ENCODE data around the gene AGXT2. TPM values are rescaled to one million over a fixed set of nuclear protein-coding genes. Genes with fewer than 3 reads are reported as not detected.

AGXT2 gene
- total RNA-seq, 1 donor from 2014 or later: not detected

DNA sequence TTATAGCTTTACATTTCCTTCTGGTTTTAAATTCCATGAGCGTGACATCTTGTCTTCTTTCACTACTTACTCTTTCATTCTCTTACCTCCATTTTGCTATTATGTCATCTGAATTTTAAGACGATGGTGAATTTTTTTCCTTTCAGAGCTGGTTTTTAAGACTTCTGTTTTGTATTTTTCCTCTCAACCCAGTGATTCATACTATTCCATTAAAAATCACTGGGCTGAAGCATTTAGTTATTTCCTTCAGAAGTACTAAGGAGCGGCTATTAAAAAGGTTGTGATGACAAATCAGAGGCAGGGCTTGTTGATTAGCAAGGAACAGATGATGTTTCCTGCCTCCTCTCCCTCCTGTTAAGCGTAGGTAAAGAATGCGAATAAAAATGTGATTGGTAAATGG is 16.5 kb downstream of the AGXT2 start:
- no peak for TF ChIP-seq CTCF (IDR thresholded peaks at IDR 0.05; ENCODE audit: unreplicated experiment)

DNA sequence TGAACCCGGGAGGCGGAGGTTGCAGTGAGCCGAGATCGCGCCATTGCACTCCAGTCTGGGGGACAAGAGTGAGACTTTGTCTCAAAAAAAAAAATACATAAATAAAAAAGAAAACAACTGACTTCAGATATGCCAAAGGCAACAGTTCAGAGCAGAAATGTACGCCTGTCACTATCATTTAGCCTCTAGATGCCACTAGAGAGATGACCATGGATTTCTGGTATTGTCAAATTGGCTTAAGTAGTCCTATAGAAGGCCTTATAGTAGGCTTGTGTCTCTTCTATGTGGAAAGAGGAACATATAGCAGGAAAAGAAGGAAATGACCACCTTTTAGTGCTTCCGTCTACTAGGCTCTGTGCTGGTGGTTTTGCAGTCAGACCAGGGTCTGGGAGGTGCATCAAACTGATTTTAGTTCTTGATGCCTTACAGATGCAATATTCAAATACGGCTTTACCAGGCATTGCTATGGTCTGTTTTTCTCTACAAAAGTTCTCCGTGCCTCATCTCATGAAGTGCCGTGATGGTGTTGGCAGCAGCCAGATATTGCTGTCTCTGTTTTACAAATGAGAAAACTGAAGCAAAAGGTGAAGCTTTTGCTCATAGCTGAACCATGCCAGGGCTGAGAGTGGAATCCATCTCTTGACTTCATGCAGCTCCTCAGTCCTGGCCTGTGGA is 17.2 kb downstream of the AGXT2 start:
- Mint-ChIP-seq H3K27me3 (ENCODE audit: low read depth) (peaks cover 4% of the 10 kb centered on the region), H3K36me3 (no peaks in the 10 kb centered on the region), H3K4me3 (no peak overlapping the region), H3K4me1 (peaks cover 5% of the 10 kb centered on the region), H3K27ac (no peak overlapping the region), H3K9me3 (no peaks in the 10 kb centered on the region)
- DNase-seq (ENCODE audit: low spot score in 2 of 2, unreplicated experiment in 2 of 2): no peak
- TF ChIP-seq CTCF (IDR thresholded peaks at IDR 0.05; ENCODE audit: unreplicated experiment): no peak

More for the DNA sequence above, 16.5 kb downstream of the AGXT2 start:
- Mint-ChIP-seq H3K36me3 (no peaks in the 10 kb centered on the region), H3K4me1 (peaks cover 5% of the 10 kb centered on the region), H3K4me3 (no peak overlapping the region), H3K9me3 (no peaks in the 10 kb centered on the region), H3K27me3 (ENCODE audit: low read depth) (peaks cover 2% of the 10 kb centered on the region), H3K27ac (no peak overlapping the region)
- no peak for DNase-seq (ENCODE audit: low spot score in 2 of 2, unreplicated experiment in 2 of 2)

DNA sequence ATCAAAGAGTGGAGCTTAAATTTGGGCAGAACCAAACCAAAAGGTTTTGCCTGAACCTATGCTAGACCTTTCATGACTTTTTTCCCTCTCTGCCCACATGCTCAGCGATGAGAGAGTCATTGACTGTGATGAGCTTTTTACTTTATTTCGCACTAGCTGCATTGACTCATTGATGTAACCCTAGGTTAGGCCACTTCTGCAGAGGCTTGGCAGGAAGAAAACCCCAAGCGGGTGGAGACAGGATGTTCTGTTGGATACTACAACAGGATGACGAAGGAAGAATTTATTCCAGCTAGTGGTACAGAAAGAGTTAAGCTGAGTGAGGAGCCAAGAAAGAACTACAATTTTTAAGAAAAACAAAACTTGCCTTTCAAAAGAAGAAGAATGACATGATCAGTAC is 18.4 kb downstream of the AGXT2 start:
- H3K4me3 Mint-ChIP-seq: no peak overlapping the region
- no peak for DNase-seq (ENCODE audit: low spot score in 2 of 2, unreplicated experiment in 2 of 2)
- H3K27me3 Mint-ChIP-seq (ENCODE audit: low read depth): peaks cover 5% of the 10 kb centered on the region
- no peaks in the 10 kb centered on the region for H3K9me3 Mint-ChIP-seq
- H3K36me3 Mint-ChIP-seq: no peaks in the 10 kb centered on the region
- H3K4me1 Mint-ChIP-seq: peaks cover 5% of the 10 kb centered on the region
- TF ChIP-seq CTCF (IDR thresholded peaks at IDR 0.05; ENCODE audit: unreplicated experiment): no peak
- H3K27ac Mint-ChIP-seq: no peak overlapping the region

DNA sequence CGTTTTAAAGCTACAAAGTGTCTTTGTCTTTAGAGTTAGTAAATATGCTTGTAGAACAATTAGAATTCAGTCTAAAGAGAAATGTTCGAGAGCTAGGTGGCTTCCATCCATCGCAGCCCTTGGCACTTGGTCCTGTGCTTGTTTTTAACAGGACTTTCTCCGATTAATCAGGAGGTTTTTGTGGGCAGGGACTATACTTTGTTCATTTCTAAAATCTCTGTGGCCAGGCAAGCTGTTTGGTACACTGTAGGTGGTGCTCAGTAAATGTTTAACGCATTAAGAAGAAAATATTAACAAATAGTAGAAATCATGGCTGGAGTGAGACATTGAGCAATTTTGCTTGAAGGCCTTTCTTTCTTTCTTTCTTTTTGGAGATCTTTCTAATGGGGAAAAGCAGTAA is 20.8 kb downstream of the AGXT2 start:
- no peak for TF ChIP-seq CTCF (IDR thresholded peaks at IDR 0.05; ENCODE audit: unreplicated experiment)
- H3K9me3 Mint-ChIP-seq: no peaks in the 10 kb centered on the region
- peaks cover 5% of the 10 kb centered on the region for H3K27me3 Mint-ChIP-seq (ENCODE audit: low read depth)
- H3K36me3 Mint-ChIP-seq: no peaks in the 10 kb centered on the region
- H3K4me1 Mint-ChIP-seq: peaks cover 5% of the 10 kb centered on the region
- DNase-seq (ENCODE audit: low spot score in 2 of 2, unreplicated experiment in 2 of 2): no peak
- H3K4me3 Mint-ChIP-seq: no peak overlapping the region
- no peak overlapping the region for H3K27ac Mint-ChIP-seq

DNA sequence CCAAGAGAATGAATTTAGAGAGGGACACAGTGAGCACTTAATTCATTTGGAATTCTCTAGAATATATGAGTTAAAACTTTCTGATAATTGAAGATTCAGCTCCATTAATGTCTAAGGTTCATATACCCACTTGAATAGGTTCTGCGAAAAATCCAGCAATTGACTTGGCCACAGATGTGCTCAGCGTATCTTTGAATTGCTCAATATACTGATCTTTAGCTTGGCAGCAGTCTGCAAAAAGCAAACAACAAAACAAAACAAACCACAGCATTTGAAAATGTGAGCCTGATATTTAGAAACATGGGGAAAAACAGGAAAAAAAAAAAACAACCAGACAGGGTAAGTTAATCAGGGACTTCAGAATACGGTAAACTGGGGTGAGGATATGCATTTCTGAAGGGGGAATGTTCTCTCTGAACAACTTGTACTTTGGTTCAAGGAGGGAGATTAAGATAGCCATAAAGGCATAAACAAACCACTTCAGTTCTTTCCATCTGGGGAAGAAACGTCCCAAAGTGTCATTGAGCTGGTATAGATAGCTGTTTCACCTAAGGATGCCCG is 21.4 kb downstream of the AGXT2 start:
- no peak for DNase-seq (ENCODE audit: low spot score in 2 of 2, unreplicated experiment in 2 of 2)
- Mint-ChIP-seq H3K9me3 (no peaks in the 10 kb centered on the region), H3K27me3 (ENCODE audit: low read depth) (peaks cover 5% of the 10 kb centered on the region), H3K4me3 (no peak overlapping the region), H3K4me1 (peaks cover 3% of the 10 kb centered on the region), H3K36me3 (no peaks in the 10 kb centered on the region), H3K27ac (no peak overlapping the region)
- TF ChIP-seq CTCF (IDR thresholded peaks at IDR 0.05; ENCODE audit: unreplicated experiment): no peak

Measured in mesothelial cell of epicardium (in vitro differentiated cells).